Suppressor macrophage (primary cell): ENCODE results near the gene SNX22.
A peak's percentile ranks its signal among the peaks of the same experiment; 100 is the strongest.

Source experiments
- DNase-seq, 4 experiments: peaks; one replicate each; pipeline ENCODE4 v3.0.0-alpha.2; 2020 to 2022

Gene SNX22

DNA sequence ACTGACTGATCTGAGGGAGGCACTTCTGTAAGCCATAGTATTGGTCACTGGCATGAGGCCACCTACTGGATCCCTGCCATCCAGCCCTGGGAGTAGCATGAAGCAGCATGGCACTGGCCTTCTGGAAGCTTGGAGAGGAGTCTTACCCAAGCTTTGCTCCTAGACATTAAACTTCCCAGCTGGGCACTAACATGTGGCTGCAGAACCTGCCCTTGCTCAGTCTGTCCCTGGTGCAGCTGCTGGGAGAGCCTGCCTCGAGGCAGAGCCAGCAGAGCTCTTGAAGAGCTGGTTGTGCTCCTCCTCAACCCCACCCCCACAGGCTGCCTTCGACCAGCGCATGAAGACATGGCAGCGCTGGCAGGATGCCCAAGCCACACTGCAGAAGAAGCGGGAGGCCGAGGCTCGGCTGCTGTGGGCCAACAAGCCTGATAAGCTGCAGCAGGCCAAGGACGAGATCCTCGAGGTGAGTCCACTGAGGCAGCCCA, 17.1 kb upstream of the SNX22 start:
- no peak for DNase-seq

DNA sequence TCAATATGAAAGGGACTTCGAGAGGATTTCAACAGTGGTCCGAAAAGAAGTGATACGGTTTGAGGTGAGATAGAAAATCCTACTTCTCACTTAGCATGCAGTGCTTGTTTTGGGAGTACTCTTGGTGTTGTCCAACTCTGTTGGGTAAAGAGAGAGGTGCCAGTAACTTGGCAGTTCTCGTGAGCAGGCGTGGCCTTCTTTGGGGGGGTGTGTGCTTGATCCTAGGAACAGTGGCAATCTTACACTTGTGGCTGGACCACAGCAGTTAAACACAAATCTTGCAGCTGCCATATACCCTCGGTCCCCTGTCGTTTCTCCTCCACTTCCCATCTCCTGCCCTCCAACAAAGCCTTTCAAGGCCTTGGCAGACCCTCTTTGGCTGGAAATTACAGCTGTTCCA, 15.2 kb upstream of the SNX22 start:
- no peak for DNase-seq

DNA sequence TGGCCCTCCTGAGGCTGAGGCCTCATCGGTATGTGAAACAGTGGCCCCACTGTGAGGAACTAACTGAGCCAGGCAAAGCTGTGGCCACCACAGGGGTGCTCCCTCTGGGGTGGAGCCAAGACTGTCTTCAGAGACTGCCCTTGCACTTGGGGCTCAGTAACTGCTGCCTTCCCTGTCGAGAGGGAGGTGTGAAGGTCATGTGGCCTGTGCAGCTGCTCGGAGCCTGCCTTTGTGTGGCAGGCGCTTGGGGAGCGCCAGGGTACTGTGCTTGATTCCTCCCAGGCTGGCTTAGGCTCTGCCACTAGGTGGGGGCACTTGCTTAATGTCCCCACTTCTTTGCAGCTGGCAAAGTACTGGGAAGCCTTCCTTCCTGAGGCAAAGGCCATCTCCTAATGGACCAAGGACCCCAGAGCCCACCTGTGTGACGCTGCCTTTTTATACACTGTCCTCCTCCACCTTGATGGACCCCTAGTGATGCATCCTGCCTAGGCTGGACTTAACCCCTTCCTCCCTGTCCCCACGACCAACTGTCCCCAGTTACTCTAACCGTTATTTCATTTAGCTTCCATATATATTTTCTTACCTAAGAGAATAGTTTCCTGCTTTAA, 14.2 kb upstream of the SNX22 start:
- no peak for DNase-seq

DNA sequence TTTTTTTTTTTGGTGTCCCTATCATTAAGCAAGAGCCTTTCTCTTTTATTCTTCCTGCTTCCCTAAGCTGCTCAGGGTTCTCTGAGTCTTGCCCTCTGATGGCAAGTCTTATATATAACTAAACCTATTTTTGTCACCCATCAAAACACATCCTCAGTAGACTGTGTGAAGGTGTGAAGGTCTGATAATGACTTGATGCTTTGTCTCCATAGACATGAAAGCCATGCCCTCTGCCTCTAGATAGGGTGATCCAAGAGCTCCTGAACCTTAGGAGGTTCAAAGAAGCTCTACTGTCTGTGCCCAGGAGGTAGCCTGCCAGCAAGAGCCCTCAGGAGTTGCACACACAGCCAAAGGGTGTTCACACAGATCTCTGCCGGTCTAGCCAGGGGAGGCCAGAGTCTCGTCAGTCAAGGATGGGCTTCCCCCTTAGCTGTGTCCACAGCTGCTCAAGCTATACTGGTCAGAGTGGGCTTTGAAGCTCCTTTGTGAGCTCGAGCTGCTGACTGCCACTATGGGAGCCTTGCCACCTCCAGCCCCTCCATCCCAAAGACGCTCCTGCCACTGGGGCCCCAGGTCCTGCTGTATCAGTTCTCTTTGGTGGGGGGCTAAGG, 13.1 kb upstream of the SNX22 start:
- DNase-seq, result no peak

DNA sequence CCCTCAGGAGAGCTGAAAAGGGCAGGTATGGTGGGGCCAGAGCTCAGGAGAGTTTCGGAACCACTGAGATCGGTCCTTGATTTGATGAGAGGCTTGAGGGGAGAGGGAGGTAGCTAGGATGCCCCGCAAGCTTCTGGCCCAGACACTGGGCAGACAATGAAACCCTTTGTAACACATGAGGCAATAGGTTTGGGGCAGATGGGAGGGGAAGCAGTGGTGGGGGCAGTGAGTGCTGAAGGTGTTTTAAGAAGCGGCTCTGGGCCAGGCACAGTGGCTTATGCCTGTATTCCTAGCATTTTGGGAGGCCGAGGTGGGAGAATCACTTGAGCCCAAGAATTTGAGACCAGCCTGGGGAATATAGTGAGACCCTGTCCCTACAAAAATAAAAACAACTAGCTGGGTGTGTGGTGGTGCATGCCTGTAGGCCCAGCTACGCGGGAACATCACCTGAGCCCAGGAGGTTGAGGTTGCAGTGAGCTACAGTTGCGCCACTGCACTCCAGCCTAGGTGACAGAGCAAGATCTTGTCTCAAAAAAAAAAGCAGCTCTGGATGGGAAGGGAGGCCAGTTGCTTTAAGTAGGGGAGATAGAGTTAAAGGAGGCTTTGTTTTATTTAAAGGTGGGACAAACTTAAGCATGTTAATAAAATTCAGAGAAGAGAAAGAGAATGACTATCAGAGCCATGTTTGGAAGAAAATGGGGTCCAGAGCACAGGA, 9.6 kb upstream of the SNX22 start:
- DNase-seq, result no peak

DNA sequence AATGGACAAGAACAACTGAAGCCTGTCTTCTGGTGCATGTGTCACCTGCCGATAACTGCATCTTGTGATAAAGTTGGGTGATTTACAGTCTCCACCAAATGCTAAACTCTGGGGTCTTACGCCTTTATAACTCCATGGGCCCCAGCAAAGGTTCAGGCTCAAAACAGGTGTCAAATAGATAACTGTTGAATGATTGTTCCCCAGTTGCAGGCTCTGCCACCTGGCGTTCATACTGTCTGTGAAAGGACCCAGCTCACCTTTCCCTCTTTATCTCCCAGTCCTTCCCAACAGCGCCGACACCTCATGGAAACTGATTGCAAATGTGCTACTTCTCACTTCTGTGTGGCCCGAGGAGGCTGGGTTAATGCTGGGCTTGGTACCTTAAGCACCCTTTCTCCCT, 8.3 kb upstream of the SNX22 start:
- no peak for DNase-seq

DNA sequence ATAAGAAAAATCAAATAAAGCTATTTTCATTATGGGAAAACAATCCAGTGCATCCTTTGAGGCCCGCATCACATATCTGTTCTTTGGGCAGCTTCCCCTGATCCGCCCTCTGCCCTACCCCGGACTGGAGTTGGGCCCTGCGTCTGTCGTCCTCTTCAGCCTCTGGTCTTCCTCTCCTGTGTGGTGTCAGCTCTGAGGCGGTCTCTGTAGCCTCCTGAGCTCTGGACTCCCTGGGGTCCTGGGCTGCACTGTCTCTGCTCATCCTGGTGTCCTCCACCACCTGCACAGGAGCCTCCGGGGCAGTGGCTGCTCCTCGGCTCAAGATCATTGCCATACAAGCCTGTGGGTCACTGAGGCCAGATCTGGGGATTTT, 7.4 kb upstream of the SNX22 start:
- no peak for DNase-seq

DNA sequence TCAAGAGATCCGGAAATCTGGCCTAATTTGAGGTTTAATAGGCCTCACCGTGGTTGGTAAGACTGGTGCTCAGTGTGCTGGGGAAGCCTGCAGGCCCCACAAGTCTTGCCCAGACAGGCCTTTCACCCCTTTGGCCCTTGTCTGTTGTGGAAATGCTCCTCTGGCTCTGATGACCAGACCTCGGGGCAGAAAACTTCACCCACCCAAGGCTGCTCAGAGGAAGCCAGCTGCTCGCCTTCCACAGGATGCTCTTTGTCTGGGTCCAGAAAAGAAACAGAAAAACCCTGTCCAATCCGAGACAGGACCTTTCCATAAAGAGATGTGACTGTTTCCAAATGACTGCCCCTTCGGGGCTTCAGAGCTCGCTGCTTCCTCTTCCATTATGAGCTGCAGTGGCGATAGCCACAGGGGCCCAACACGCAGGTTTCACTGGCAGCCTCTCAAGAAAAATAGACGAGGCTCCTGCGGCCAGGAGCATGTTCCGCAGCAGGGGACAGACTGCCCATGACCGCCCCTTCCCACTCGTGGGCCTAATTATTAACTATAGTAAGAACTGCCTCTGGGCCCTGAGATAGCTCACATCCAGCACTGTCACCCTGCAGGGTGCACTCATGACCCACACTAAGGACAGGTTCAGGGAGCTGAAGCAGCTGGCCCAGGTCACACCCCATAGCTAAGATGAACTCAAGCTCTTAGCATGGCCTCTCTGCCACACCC, 6.8 kb upstream of the SNX22 start:
- DNase-seq, result no peak

DNA sequence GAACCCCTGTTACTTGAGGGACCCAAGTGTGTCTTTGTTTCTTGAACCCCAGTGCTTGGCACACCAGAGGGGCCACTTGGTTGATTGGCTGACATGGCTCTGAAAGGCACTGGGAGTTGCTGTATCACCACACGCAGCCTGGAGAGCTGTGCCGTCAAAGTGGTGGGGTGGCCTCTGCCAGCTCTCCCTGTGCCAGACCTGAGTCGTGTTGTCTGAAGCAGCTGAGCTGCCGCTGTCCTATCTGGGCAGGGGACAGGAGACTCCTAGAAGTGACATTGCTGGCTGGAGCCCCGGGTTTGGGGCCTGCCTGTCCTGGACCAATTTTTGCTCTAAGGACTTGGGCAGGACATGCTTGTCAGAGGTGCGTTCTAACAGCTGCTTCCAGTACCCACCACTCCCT, 5.5 kb upstream of the SNX22 start:
- no peak for DNase-seq

DNA sequence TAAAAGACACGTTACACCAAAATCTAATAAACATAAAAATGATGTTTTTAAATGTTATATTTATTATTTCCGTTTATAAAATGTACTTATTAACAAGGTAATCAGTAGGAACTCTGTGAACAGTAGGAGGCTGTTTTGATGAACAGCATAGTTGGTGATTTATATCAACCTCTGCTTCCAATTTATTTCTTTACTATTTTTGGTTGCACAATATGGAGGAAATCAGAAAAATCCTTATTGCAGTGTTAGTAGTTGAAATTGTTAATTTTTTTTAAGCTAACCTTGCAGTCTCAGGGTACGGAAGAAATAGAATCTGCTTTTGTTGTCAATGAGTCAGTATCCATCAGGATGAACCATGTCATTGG, 5.0 kb upstream of the SNX22 start:
- DNase-seq, result no peak

DNA sequence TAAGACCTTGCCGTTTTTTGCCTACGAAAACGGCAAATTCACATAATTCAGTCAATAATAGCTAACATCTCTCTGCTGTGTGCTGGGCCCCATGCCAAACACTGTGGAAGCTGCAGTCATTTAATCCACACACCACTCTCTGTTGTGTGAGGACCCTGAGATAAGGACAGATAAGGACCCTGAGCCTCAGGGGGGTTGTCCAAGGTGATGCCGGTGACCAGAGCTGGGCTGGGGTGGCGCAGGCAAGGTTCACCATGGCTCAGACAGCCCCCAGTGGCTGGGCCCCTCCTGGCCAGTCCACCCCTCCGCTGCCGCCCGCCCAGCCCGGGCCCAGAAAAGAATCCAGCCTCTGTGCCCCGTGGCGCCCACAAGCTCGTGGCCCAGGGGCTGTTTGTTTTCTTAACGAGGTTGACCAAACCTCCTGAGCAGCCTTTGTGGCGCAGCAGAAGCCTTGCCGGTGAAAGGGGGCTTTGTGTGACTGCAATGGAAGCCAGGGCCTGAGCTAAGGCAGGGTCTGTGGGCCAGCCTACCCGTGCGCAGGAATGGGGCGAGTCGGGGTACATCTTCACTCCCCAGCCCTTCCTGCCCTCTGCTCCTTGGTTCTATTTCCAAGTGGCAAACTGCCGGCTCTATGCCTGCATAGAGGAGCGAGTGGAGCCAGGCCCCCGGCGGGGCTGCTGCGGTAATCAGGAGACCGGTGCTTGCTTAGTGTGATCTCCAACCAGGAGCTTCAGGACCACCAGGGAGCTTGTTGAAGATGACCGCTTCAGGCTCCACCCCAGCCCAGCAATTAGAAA, 4.4 kb upstream of the SNX22 start:
- DNase-seq, result no peak

DNA sequence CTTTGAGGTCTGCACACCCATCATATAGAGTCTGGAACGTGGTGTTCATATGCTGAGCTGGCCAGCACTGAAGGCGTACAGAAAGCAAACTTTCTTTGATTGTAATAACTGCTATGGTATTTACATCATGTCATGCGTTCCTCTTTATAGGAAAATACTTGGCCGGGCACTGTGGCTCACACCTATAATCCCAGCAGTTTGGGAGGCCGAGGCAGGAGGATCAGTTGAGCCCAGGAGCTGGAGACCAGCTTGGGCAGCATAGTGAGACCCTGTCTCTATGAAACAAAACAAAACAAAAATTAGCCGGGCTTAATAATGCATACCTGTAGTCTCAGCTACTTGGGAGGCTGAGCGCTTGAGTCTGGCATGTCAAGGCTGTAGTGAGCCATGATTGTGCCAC, 3.4 kb upstream of the SNX22 start:
- DNase-seq, result no peak

DNA sequence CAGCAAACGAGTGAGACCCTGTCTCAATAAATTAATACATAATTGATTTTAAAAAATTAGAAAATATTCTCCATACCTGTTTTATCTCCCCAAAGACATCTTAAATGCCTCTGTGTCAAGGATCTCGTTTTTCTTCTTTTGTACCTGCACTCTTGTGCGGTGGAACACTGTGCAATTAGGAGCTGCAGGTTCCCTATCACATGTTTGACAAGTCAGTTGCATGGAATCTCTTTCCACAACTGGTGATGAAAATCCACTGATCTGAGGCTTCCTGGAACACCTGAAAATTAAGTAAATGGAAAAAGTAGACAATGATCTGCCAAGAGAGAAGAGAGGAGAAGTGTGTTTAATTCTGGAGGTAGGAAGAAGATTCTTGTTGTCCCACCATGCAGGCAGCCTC, 3.0 kb upstream of the SNX22 start:
- DNase-seq, result no peak

DNA sequence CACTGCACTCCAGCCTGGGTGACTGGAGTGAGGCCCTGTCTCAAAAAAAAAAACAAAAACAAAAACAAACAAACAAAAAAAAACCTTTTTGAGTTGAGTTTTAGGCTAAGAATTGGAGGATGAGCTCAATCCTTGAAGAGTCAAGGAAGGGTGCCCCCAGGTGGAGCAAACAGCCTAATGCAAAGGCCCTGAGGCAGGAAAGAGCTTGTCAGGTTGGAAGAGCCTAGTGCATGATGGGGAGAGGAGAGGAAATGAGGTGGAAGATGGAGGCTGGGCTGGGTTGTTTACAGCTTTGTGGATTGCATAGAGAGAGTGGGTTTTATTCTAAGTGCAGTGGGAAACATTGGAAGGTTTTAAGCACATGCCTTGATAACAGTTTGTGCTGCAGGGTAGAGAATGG, 2.1 kb upstream of the SNX22 start:
- DNase-seq, result peak; percentile 21 to 42 (median 30)

DNA sequence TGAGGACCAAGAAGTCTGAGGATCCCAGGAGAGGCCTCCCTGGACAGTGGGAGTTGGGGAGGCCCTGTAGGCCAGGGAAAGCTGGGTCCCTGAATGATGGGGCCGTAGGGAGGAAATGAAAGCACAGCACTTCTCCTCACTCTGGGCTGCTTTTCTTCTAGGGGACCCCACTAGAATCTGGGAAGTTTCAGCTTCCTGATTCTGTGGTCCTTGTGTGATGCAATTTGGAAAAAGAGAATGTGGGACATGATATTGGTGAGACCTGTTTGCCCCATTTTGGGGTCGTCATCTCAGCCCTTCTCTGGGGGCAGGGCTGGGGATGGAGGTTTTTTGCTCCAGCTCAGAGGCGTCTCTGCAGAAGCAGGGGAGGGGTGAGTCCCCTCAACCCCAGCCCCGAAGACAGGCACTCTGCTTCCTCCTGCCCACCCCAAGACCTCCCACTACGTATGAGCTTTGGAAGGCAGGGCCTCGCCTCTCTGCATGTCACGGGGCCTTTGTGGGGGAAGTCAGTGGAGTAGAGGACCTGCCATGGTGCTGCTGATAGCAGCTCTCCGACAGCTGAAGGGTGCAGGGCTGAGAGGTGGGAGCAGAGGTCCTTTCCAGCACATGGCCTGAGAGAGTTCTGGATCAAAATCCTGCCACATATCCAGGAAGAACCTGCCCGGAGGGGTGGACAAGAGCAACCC, 1.5 kb upstream of the SNX22 start:
- peak; percentile 35 to 69 (median 62) for DNase-seq

DNA sequence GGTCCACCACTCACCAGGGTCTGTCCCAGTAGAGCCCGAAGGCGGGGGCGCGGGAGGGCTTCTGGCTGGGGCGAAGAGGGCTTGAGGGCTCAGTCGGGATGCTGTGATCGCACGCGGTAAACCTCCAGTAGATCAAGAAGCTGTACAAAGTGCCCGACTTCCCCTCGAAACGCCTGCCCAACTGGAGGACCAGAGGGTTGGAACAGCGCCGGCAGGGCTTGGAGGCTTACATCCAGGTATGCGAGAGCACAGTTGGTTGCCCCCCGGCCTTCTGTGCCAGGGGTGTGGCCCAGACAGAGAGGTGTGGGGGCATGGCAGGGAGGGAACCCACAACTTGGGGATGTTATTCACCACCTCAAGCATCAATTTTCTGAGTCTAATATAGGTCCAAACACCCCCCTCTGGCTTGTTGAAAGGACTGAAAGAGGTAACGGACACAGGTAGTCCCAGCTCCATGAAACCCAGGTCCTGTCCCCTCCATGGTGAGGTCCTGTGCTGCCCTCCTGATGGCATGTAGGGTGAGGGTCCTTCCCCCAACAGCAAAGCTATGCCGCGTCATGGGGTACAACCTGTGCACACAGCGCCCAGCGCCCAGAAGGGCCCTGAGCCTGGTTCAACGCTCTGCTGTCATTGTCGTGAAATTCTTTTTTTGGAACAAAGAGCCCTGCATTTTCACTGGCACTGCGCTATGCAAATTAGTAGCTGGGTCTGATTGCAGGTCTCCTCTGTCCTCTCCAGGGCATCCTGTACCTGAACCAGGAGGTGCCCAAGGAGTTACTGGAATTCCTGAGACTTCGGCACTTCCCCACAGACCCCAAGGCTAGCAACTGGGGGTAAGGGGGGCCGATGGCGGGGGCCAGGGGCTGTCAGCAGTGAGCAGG, 1.2 kb downstream of the SNX22 start:
- DNase-seq, result peak in 3 of 4 experiments; percentile 19 to 38 (median 36)

DNA sequence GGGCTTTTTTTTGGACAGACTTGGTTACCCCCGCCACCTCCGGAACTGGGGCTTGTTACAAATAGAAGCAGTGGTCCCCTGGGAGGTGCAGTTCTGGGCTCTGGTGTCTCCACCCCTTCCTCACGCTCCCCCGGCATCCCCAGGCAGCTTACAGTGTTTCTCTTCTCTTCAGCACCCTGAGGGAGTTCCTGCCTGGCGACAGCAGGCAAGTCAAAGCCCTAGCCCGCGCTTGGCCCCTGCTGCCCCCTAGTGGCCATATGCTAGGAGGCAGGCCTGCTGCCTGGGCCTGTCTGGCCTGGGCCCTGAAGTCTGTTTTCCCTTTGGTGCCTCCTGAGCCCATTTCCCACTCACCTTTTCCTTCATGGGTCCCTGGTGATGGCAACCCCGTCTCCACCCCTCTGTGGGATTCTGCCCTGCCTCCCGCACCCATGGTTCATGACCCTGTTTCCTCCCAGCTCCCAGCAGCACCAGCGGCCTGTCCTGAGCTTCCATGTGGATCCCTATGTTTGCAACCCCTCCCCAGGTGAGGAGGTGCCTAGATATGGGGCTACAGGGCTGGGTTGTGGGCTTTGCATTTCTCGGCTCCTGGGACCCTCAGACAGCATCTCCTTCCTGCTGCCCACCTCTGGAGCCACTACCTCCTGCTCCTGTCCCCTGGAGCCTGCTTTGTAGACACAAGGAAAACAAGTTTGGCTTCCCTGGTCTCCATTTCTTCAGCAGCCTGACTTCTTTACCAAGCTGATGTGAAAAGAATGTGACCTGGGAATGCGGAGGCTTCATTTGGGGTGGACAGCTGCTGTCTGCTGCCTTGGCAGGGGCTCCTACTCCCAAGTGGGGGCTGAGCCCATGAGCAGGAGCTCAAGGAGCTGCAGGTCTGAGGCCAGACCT, 2.2 kb downstream of the SNX22 start:
- DNase-seq, result peak; percentile 90 to 97 (median 94)

DNA sequence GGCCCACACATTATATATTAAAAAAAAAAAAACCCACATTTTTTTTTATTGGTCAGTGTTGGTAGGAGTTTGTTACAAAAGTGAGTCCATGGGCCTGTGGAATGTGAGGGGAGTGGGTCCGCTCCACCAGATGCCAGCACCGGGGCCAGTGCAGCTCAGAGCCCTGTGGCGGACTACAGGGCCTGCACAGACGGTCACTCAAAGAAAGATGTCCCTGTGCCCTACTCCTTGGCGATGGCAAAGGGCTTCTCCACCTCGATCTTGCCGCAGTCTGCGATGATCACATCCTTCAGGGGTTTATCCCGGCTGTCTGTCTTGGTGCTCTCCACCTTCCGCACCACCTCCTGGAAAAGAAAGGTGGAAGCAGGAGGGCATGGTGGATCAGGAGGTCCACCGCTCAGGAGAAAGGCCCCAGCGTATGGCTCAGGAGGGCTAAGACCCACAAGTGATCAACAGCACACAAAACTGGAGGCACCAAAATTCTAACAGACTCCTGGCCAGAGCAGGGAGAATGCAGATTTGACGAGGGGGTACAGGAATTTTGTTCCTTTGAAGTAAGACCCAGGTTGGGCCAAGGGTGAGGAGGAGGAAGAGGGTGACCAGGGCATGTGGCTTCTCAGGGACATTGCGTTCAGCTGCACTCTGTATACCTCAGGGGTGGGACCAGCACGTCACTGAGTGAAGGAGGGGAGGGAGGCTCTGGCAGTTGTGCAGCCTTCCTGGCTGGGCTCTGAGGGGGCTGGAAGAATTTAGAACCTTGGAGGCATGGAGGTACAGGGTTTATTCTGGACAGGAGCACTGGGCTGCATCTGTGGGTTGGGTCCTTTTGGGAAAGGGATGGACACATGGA, 4.5 kb downstream of the SNX22 start:
- DNase-seq, result no peak
